ENCODE measurements around the gene CPNE5.

- TF ChIP-seq GABPA (IDR thresholded peaks at IDR 0.05; ENCODE audit: low read depth) (no peak), EZH2phosphoT487 (IDR thresholded peaks at IDR 0.05; ENCODE audit: borderline replicate concordance, low read depth) (no peak), MAX (IDR thresholded peaks at IDR 0.05; ENCODE audit: low read depth) (no peak), REST (IDR thresholded peaks at IDR 0.05; ENCODE audit: low read depth, low read length) (no peak), CTCF (IDR thresholded peaks at IDR 0.05) (no peak), EP300 (IDR thresholded peaks at IDR 0.05; ENCODE audit: borderline replicate concordance in 1 of 2, low read depth in 1 of 2, low read length in 1 of 2) (no peak), MXI1 (IDR thresholded peaks at IDR 0.05; ENCODE audit: low read depth, low read length) (no peak), FOXM1 (IDR thresholded peaks at IDR 0.05; ENCODE audit: low read depth) (no peak), ZBTB33 (IDR thresholded peaks at IDR 0.05; ENCODE audit: borderline replicate concordance, low read depth) (no peak), RFX5 (IDR thresholded peaks at IDR 0.05; ENCODE audit: low read length) (no peak), JUND (IDR thresholded peaks at IDR 0.05) (no peak)
Observed at GRCh38 chr6:36825994-36826393, 13.2 kb downstream of the CPNE5 start.
